Fibroblast of upper back skin (primary cell): ENCODE results near the gene ST3GAL3.

Source experiments
- DNase-seq: peaks from one replicate; pipeline ENCODE4 v3.0.0-alpha.2; 2013

The ST3GAL3 gene

GRCh38 chr1:43971336-43971980 lies 264.1 kb downstream of the ST3GAL3 start:
- DNase-seq = no peak

GRCh38 chr1:43973981-43974442 lies 266.7 kb downstream of the ST3GAL3 start:
- no peak for DNase-seq

- peak; percentile 91 for DNase-seq
Measured at GRCh38 chr1:43974443-43975248, 267.3 kb downstream of the ST3GAL3 start, which contains the start of gene ATP6V0B. Gene ATP6V0B (plus strand): TSS chr1:43974960. CDS start chr1:43975041, 81 bp downstream.

GRCh38 chr1:43975249-43975961 lies 268.1 kb downstream of the ST3GAL3 start:
- no peak for DNase-seq

GRCh38 chr1:43976045-43976444 lies 268.7 kb downstream of the ST3GAL3 start:
- DNase-seq = no peak

GRCh38 chr1:43976890-43977289 lies 269.6 kb downstream of the ST3GAL3 start:
- DNase-seq = no peak

GRCh38 chr1:43977376-43978263 lies 270.3 kb downstream of the ST3GAL3 start:
- no peak for DNase-seq

- no peak for DNase-seq
Measured at GRCh38 chr1:43978264-43978550, 270.9 kb downstream of the ST3GAL3 start.

GRCh38 chr1:43978551-43979260 lies 271.4 kb downstream of the ST3GAL3 start, which contains the start of gene B4GALT2:
Gene B4GALT2 (plus strand): TSS chr1:43979210. CDS start chr1:43981161, 1,951 bp downstream.
- DNase-seq = peak; percentile 28

GRCh38 chr1:43979261-43979527 lies 271.9 kb downstream of the ST3GAL3 start:
- no peak for DNase-seq

- peak; percentile 72 for DNase-seq
Measured at GRCh38 chr1:43979528-43980254, 272.4 kb downstream of the ST3GAL3 start.

GRCh38 chr1:43980255-43981134 lies 273.2 kb downstream of the ST3GAL3 start:
- peak; percentile 41 for DNase-seq
